ENCODE results near the gene SNX9.

Gene SNX9

GRCh38 chr6:157821342-157822033 lies 1.6 kb upstream of the SNX9 start:
- DNase-seq (ENCODE audit: low read depth in 2 of 2): peak; percentile 14 to 54
- TF ChIP-seq, protein P1, sequence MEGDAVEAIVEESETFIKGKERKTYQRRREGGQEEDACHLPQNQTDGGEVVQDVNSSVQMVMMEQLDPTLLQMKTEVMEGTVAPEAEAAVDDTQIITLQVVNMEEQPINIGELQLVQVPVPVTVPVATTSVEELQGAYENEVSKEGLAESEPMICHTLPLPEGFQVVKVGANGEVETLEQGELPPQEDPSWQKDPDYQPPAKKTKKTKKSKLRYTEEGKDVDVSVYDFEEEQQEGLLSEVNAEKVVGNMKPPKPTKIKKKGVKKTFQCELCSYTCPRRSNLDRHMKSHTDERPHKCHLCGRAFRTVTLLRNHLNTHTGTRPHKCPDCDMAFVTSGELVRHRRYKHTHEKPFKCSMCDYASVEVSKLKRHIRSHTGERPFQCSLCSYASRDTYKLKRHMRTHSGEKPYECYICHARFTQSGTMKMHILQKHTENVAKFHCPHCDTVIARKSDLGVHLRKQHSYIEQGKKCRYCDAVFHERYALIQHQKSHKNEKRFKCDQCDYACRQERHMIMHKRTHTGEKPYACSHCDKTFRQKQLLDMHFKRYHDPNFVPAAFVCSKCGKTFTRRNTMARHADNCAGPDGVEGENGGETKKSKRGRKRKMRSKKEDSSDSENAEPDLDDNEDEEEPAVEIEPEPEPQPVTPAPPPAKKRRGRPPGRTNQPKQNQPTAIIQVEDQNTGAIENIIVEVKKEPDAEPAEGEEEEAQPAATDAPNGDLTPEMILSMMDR (IDR thresholded peaks at IDR 0.05; ENCODE audit: low read depth, low read length): no peak
- H3K4me3 ChIP-seq (replicated peaks in 1 of 2; ENCODE audit: low read depth in 2 of 2, low read length in 2 of 2): no peak overlapping the region

DNA sequence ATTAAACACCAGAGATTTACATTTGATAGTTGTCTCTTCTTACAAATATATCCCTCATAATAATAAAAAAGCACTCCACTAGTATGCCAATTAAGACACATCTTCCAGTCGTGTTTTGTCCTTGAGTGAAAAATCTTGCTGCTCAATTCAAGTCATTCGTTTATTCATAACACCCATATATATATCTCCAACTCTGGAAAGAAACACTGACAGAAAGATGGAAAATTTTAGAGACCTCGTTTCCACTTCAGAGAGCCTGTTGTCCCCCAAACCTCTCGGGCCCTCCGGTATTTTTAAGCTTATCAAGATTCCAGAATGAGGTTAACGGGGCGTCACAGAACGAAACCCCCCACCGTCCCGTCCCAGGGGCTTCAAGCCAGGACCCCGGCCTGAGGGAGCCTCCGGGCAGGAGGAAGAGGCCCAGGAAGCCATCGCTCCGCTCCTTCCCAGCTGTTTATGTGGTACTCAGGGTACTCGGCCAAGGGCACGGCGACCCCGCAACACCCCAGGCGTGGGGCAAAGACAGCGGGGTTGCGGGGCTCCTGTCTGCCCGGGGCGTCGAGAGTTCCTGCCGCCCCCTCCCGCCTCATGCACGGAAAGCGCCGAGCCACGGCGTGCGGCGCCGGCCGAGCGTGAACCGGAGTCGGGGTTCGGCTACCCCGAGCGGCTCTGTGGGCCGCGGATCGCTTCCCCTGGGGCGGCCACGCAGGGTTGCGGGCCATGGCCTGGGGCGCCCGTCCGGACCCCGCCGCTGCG lies 623 bp upstream of the SNX9 start:
- DNase-seq (ENCODE audit: low read depth in 2 of 2): peak in 1 of 2 donors; percentile 20
- peak overlapping the region; percentile 19 to 41 for H3K4me3 ChIP-seq (replicated peaks in 1 of 2; ENCODE audit: low read depth in 2 of 2, low read length in 2 of 2)
- TF ChIP-seq, protein P1 (IDR thresholded peaks at IDR 0.05; ENCODE audit: low read depth, low read length): no peak

GRCh38 chr6:157823528-157824370 lies 703 bp downstream of the SNX9 start:
- peak; percentile 83 to 85 for DNase-seq (ENCODE audit: low read depth in 2 of 2)
- H3K4me3 ChIP-seq (replicated peaks in 1 of 2; ENCODE audit: low read depth in 2 of 2, low read length in 2 of 2): peak overlapping the region; percentile 72 to 95
- TF ChIP-seq, protein P1 (IDR thresholded peaks at IDR 0.05; ENCODE audit: low read depth, low read length): no peak

- TF ChIP-seq, protein P1 (IDR thresholded peaks at IDR 0.05; ENCODE audit: low read depth, low read length): no peak
- H3K4me3 ChIP-seq (replicated peaks in 1 of 2; ENCODE audit: low read depth in 2 of 2, low read length in 2 of 2): peak overlapping the region in 1 of 2 donors; percentile 72
- peak; percentile 24 to 64 for DNase-seq (ENCODE audit: low read depth in 2 of 2)
Measured at GRCh38 chr6:157825243-157825904, 2.3 kb downstream of the SNX9 start.

- DNase-seq (ENCODE audit: low read depth in 2 of 2): no peak
- H3K4me3 ChIP-seq (replicated peaks in 1 of 2; ENCODE audit: low read depth in 2 of 2, low read length in 2 of 2): no peak overlapping the region
- TF ChIP-seq, protein P1 (IDR thresholded peaks at IDR 0.05; ENCODE audit: low read depth, low read length): no peak
Measured at GRCh38 chr6:157830354-157831017, 7.4 kb downstream of the SNX9 start.

- TF ChIP-seq, protein P1 (IDR thresholded peaks at IDR 0.05; ENCODE audit: low read depth, low read length): no peak
- DNase-seq (ENCODE audit: low read depth in 2 of 2): no peak
Measured at GRCh38 chr6:157831018-157831369, 7.9 kb downstream of the SNX9 start.

More at GRCh38 chr6:157831018-157831369, 7.9 kb downstream of the SNX9 start:
- no peak overlapping the region for H3K4me3 ChIP-seq (replicated peaks in 1 of 2; ENCODE audit: low read depth in 2 of 2, low read length in 2 of 2)

Data from cardiac fibroblast (primary cell).